Occipital lobe (tissue), 2 donors: ENCODE results near the gene RBM15. TPM values are rescaled to one million over a fixed set of nuclear protein-coding genes. Genes with fewer than 3 reads are reported as not detected.

Experiments
- DNase-seq: peaks from one replicate; lab custom pipeline; 2025; lab: John Stamatoyannopoulos, UW
- total RNA-seq: library from RNA; depleted of rRNA; stranded (reverse); fragments of >200 nt; gene quantifications from one replicate; pipeline ENCODE4 v1.2.3, GENCODE V29; 2014

The RBM15 gene
- total RNA-seq, result 47.1 TPM

GRCh38 chr1:110338886-110339406 is at the start of gene RBM15:
Gene RBM15, plus strand, starts transcription at chr1:110339377. Its CDS starts 29 bp downstream, at chr1:110339406.
- peak; percentile 100 for DNase-seq

GRCh38 chr1:110291241-110292030 is 47.7 kb upstream of the RBM15 start:
- DNase-seq, result no peak

- DNase-seq, result no peak
These were observed 47.0 kb upstream of the RBM15 start for GRCh38 chr1:110292031-110292741.

- DNase-seq, result no peak
These were observed 45.5 kb upstream of the RBM15 start for GRCh38 chr1:110293601-110294104.

GRCh38 chr1:110294308-110294707 is 44.9 kb upstream of the RBM15 start:
- DNase-seq, result no peak

GRCh38 chr1:110298991-110299390 is 40.2 kb upstream of the RBM15 start:
- no peak for DNase-seq

- DNase-seq, result no peak
These were observed 38.6 kb upstream of the RBM15 start for GRCh38 chr1:110300412-110301085.

- DNase-seq, result no peak
These were observed 36.3 kb upstream of the RBM15 start for GRCh38 chr1:110302836-110303235.

GRCh38 chr1:110305900-110306420 is 33.2 kb upstream of the RBM15 start:
- no peak for DNase-seq

GRCh38 chr1:110307239-110307974 is 31.8 kb upstream of the RBM15 start:
- DNase-seq, result no peak

GRCh38 chr1:110308247-110308646 is 30.9 kb upstream of the RBM15 start:
- DNase-seq, result no peak

GRCh38 chr1:110309139-110309538 is 30.0 kb upstream of the RBM15 start:
- no peak for DNase-seq

- no peak for DNase-seq
These were observed 29.4 kb upstream of the RBM15 start for GRCh38 chr1:110309767-110310166.

- no peak for DNase-seq
These were observed 28.9 kb upstream of the RBM15 start for GRCh38 chr1:110310300-110310699.

- peak; percentile 75 for DNase-seq
These were observed 26.7 kb upstream of the RBM15 start for GRCh38 chr1:110312188-110313121.

GRCh38 chr1:110316735-110317134 is 22.4 kb upstream of the RBM15 start:
- DNase-seq, result no peak

GRCh38 chr1:110318046-110318445 is 21.1 kb upstream of the RBM15 start:
- no peak for DNase-seq

GRCh38 chr1:110319332-110320167 is 19.6 kb upstream of the RBM15 start:
- no peak for DNase-seq

- no peak for DNase-seq
These were observed 19.0 kb upstream of the RBM15 start for GRCh38 chr1:110320168-110320518.
